Lung (tissue), 16 donors: ENCODE results near the gene RASSF5. TPM values are rescaled to one million over a fixed set of nuclear protein-coding genes. Genes with fewer than 3 reads are reported as not detected.

ENCODE experiments used
- ATAC-seq: fragments of 200-7000 bp; cut with Tn5 transposase; one replicate; pipeline ENCODE4 v1.9.1; 2020; ENCODE audit warnings: moderate number of reproducible peaks; ENCODE audit not compliant: insufficient read depth, low FRiP score
- DNase-seq, 3 donors: peaks; one replicate each; pipeline ENCODE4 v3.0.0-alpha.2; 2013 to 2017
- H3K27ac ChIP-seq, 2 donors: one replicate each; pipeline ENCODE4 v1.5.1; 2013; ENCODE audit warnings: mild to moderate bottlenecking in 2 of 2, moderate library complexity in 2 of 2, control low read depth in 1 of 2, inconsistent platforms in 1 of 2, low read depth in 1 of 2, low read length in 1 of 2
- H3K27me3 ChIP-seq, 3 donors: one replicate each; pipeline ENCODE4 v1.5.1; 2013; ENCODE audit warnings: low read length in 2 of 3; ENCODE audit not compliant: control insufficient read depth in 3 of 3, insufficient read depth in 3 of 3
- H3K36me3 ChIP-seq, 4 donors: one replicate each; pipeline ENCODE4 v1.5.1; 2013; ENCODE audit warnings: low read length in 4 of 4, mild to moderate bottlenecking in 1 of 4, moderate library complexity in 1 of 4; ENCODE audit not compliant: control insufficient read depth in 4 of 4, insufficient read depth in 4 of 4
- H3K4me1 ChIP-seq, 5 donors: one replicate each; pipeline ENCODE4 v1.5.1; 2013; ENCODE audit warnings: low read length in 5 of 5, mild to moderate bottlenecking in 2 of 5, moderate library complexity in 1 of 5; ENCODE audit not compliant: control insufficient read depth in 5 of 5, insufficient read depth in 5 of 5
- H3K4me3 ChIP-seq: one replicate; pipeline ENCODE4 v1.5.1; 2013; ENCODE audit warnings: mild to moderate bottlenecking, control low read depth, moderate library complexity
- H3K9ac ChIP-seq, 2 donors: one replicate each; pipeline ENCODE4 v1.5.1; 2013; ENCODE audit warnings: low read length in 2 of 2, control low read depth in 1 of 2; ENCODE audit not compliant: insufficient read depth in 1 of 2
- H3K9me3 ChIP-seq, 4 donors: one replicate each; pipeline ENCODE4 v1.5.1; 2013; ENCODE audit warnings: low read length in 3 of 4, mild to moderate bottlenecking in 1 of 4, moderate library complexity in 1 of 4; ENCODE audit not compliant: control insufficient read depth in 4 of 4, insufficient read depth in 3 of 4
- WGBS, 2 donors: extraction: QIAGEN DNeasy Blood & Tissue Kit; methylation state at CpG; one replicate each; pipeline ENCODE4 v1.1.7; 2013; 5-methylcytosine and 5-hydroxymethylcytosine counted together
- long read RNA-seq, 5 donors: transcript quantifications; one replicate each; lab custom pipeline, GENCODE V29; 2026
- polyA plus RNA-seq, 2 donors: library from polyadenylated mRNA; stranded (reverse); fragments of 200-250 nt; gene quantifications; one replicate each; pipeline ENCODE4 v1.2.1, GENCODE V29; 2013
- total RNA-seq, 2 donors: library from RNA; depleted of rRNA in 1 of 2; stranded (reverse); fragments of >200 nt in 1 of 2; gene quantifications; one replicate each; pipeline ENCODE4 v1.2.1, GENCODE V29; 2014 to 2021
- TF ChIP-seq, protein P1 (sequence below): IDR thresholded peaks from 2 replicates; pipeline ENCODE4 v1.5.1; 2012; ENCODE audit warnings: mild to moderate bottlenecking; ENCODE audit errors: control extremely low read depth, extremely low read depth
- donor health status: control.
- donor health status: control.
- donor health status: Bipolar disorder and iron deficiency.
- donor health status: healthy.
- donor health status: DM: yes; HTN: yes; CAD: no.

RASSF5 gene, protein sequence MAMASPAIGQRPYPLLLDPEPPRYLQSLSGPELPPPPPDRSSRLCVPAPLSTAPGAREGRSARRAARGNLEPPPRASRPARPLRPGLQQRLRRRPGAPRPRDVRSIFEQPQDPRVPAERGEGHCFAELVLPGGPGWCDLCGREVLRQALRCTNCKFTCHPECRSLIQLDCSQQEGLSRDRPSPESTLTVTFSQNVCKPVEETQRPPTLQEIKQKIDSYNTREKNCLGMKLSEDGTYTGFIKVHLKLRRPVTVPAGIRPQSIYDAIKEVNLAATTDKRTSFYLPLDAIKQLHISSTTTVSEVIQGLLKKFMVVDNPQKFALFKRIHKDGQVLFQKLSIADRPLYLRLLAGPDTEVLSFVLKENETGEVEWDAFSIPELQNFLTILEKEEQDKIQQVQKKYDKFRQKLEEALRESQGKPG
- 10 to 100 TPM; 23.7 to 37.7 TPM for total RNA-seq
- polyA plus RNA-seq: 10 to 100 TPM; 10.3 to 38.2 TPM
- long read RNA-seq, donor 1, partial matches to known transcripts: 0 of 3 reads
- long read RNA-seq, donor 1, other reads (novel, unspliced or antisense): 0 of 3 reads
- long read RNA-seq, donor 2: 0 reads
- long read RNA-seq, donor 3, partial matches to known transcripts: 0 of 1 reads
- long read RNA-seq, donor 3, other reads (novel, unspliced or antisense): 0 of 1 reads
- long read RNA-seq, donor 4, partial matches to known transcripts: 0 of 1 reads
- long read RNA-seq, donor 4, other reads (novel, unspliced or antisense): 0 of 1 reads
- long read RNA-seq, donor 5, partial matches to known transcripts: 0 of 5 reads
- long read RNA-seq, donor 5, other reads (novel, unspliced or antisense): 0 of 5 reads

DNA sequence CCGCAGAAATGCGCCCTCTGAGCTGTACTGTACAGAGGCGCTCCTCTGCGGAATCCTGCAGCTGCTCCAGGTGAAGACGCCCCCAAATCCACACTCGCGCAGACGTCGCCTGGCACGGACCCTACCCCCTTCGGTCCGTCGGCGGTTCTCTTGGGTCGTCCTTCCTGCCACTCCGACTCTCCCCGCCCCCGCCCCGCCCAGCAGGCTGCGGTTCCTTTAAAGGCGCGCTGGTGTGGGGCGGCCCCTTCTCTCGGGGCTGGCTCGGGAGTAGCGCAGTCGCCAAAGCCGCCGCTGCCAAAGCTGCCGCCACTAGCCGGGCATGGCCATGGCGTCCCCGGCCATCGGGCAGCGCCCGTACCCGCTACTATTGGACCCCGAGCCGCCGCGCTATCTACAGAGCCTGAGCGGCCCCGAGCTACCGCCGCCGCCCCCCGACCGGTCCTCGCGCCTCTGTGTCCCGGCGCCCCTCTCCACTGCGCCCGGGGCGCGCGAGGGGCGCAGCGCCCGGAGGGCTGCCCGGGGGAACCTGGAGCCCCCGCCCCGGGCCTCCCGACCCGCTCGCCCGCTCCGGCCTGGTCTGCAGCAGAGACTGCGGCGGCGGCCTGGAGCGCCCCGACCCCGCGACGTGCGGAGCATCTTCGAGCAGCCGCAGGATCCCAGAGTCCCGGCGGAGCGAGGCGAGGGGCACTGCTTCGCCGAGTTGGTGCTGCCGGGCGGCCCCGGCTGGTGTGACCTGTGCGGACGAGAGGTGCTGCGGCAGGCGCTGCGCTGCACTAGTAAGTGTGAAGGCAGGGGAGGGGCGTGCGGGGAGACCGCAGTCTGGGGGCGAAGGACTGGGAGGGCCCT is at the start of gene RASSF5:
Gene RASSF5 (plus strand): TSS at position 248 of the 846 bp plus-strand sequence. CDS start 72 bp downstream, at position 320.
- Histone ChIP-seq H3K27me3 (peaks cover 0 to 18% (median 7%) of the 10 kb centered on the region in 3 donors), H3K9me3 (no peaks in the 10 kb centered on the region), H3K4me1 (peaks cover 3 to 30% (median 9%) of the 10 kb centered on the region in 5 donors), H3K4me3 (peak within 1 kb of the TSS; percentile 58), H3K27ac (peak within 1 kb of the TSS in 1 of 2 donors; percentile 44), H3K36me3 (no peaks in the 10 kb centered on the region), H3K9ac (no peak within 1 kb of the TSS)
- ATAC-seq (peak; percentile 83), DNase-seq (peak; percentile 59 to 70 (median 67))
- TF ChIP-seq, protein P1, sequence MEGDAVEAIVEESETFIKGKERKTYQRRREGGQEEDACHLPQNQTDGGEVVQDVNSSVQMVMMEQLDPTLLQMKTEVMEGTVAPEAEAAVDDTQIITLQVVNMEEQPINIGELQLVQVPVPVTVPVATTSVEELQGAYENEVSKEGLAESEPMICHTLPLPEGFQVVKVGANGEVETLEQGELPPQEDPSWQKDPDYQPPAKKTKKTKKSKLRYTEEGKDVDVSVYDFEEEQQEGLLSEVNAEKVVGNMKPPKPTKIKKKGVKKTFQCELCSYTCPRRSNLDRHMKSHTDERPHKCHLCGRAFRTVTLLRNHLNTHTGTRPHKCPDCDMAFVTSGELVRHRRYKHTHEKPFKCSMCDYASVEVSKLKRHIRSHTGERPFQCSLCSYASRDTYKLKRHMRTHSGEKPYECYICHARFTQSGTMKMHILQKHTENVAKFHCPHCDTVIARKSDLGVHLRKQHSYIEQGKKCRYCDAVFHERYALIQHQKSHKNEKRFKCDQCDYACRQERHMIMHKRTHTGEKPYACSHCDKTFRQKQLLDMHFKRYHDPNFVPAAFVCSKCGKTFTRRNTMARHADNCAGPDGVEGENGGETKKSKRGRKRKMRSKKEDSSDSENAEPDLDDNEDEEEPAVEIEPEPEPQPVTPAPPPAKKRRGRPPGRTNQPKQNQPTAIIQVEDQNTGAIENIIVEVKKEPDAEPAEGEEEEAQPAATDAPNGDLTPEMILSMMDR: no peak
- 2 to 3% methylated on average over 74 to 97 of the region's 97 CpGs for WGBS, 2 donors

DNA sequence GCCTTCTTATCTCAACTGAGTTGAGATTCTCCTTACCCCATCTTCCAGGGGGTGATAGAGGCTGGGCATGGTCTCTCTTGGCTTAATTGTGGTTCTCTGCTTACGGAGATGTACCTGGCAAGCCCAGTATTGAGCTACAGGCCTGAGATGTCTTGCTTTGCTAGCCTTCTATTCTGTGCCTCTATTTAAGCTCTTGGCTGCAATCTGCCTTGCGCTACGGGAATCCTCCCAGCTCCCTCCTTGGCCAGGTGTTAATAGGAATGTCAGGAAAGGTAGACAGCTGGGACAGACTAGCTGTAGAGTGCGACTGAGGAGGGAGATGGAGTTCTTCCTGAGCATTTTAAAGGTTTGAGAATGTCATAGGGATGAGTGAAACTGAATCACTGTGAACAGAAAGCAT is 47.6 kb upstream of the RASSF5 start:
- WGBS, 2 donors: 97% methylated on average over 4 of the region's 4 CpGs
- Histone ChIP-seq H3K4me3 (no peak overlapping the region), H3K36me3 (peaks cover 0 to 21% (median 13%) of the 10 kb centered on the region in 4 donors), H3K9ac (no peak overlapping the region), H3K9me3 (no peaks in the 10 kb centered on the region), H3K27ac (no peak overlapping the region), H3K27me3 (no peaks in the 10 kb centered on the region), H3K4me1 (peaks cover 0 to 16% (median 5%) of the 10 kb centered on the region in 5 donors)
- DNase-seq (no peak), ATAC-seq (no peak)
- TF ChIP-seq, protein P1: no peak

DNA sequence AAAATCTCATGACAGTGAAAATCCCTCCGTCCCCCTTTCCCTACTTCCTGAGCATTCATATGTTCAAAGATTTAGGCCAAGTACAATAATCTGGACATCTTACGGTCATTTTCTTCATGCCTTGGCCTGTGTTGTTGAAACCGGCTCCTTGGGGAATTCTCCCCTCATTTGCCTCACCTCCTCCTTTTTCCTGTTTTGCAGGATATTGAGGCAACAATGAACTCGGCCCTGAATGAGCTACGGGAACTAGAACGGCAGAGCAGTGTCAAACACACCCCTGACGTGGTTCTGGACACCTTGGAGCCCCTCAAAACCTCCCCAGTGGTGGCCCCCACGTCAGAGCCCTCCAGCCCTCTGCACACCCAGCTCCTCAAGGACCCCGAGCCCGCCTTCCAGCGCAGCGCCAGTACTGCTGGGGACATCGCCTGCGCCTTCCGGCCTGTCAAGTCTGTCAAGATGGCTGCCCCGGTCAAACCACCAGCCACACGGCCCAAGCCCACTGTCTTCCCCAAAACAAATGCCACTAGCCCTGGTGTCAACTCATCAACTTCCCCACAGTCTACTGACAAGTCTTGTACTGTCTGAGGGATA is 46.4 kb upstream of the RASSF5 start:
- WGBS, 2 donors: 78 to 80% methylated on average over 17 of the region's 17 CpGs
- ATAC-seq: no peak
- Histone ChIP-seq H3K36me3 (peaks cover 0 to 16% (median 11%) of the 10 kb centered on the region in 4 donors), H3K27ac (peak overlapping the region in 1 of 2 donors; percentile 37), H3K9me3 (no peaks in the 10 kb centered on the region), H3K4me3 (no peak overlapping the region), H3K27me3 (no peaks in the 10 kb centered on the region), H3K9ac (no peak overlapping the region), H3K4me1 (peaks cover 0 to 8% (median 2%) of the 10 kb centered on the region in 5 donors)
- TF ChIP-seq, protein P1: no peak
- no peak for DNase-seq
